Measurements from ENCODE around the gene CSNK1A1.

The CSNK1A1 gene

GRCh38 chr5:149581192-149581861, 30.1 kb upstream of the CSNK1A1 start, which contains the start of gene ARHGEF37 (continued):
- TF ChIP-seq PATZ1 (CRISPR knock-in tag; IDR thresholded peaks at IDR 0.05; ENCODE audit: borderline replicate concordance) = no peak
- TF ChIP-seq GLIS3 (CRISPR knock-in tag; IDR thresholded peaks at IDR 0.05) = no peak

GRCh38 chr5:149580808-149581191, 29.6 kb upstream of the CSNK1A1 start:
- TF ChIP-seq OSR1 (CRISPR knock-in tag; IDR thresholded peaks at IDR 0.05) (no peak), ZFP3 (CRISPR knock-in tag; IDR thresholded peaks at IDR 0.05) (peak; percentile 54; the same call in 1 of the 2 replicates), ISL1 (CRISPR knock-in tag; IDR thresholded peaks at IDR 0.05) (no peak)
- ATAC-seq = peak; percentile 54

- ATAC-seq = no peak
- TF ChIP-seq CSRNP3 (CRISPR knock-in tag; IDR thresholded peaks at IDR 0.05) (no peak), GLIS3 (CRISPR knock-in tag; IDR thresholded peaks at IDR 0.05) (no peak), ESRRG (CRISPR knock-in tag; IDR thresholded peaks at IDR 0.05) (no peak), SNAI2 (CRISPR knock-in tag; IDR thresholded peaks at IDR 0.05) (no peak), ZNF565 (CRISPR knock-in tag; conservative IDR thresholded peaks at IDR 0.05; ENCODE audit: low read depth) (no peak), ISL1 (CRISPR knock-in tag; IDR thresholded peaks at IDR 0.05) (no peak), TSHZ2 (CRISPR knock-in tag; IDR thresholded peaks at IDR 0.05) (no peak), ZFP30 (CRISPR knock-in tag; IDR thresholded peaks at IDR 0.05) (no peak), ZC3H10 (CRISPR knock-in tag; IDR thresholded peaks at IDR 0.05) (no peak), PATZ1 (CRISPR knock-in tag; IDR thresholded peaks at IDR 0.05; ENCODE audit: borderline replicate concordance) (no peak), TCF4 (CRISPR knock-in tag; IDR thresholded peaks at IDR 0.05; ENCODE audit: borderline replicate concordance) (no peak), CREB5 (CRISPR knock-in tag; IDR thresholded peaks at IDR 0.05; ENCODE audit: low read depth) (no peak), ARNTL (CRISPR knock-in tag; IDR thresholded peaks at IDR 0.05; ENCODE audit: borderline replicate concordance, low read depth) (no peak), ZNF8 (CRISPR knock-in tag; IDR thresholded peaks at IDR 0.05) (no peak), RARB (CRISPR knock-in tag; IDR thresholded peaks at IDR 0.05) (no peak), ZFP3 (CRISPR knock-in tag; IDR thresholded peaks at IDR 0.05) (no peak), POU6F1 (CRISPR knock-in tag; IDR thresholded peaks at IDR 0.05; ENCODE audit: borderline replicate concordance, low read depth) (no peak), OSR1 (CRISPR knock-in tag; IDR thresholded peaks at IDR 0.05) (no peak)
These were observed 27.7 kb upstream of the CSNK1A1 start for GRCh38 chr5:149578896-149579295.
